ENCODE data around the gene MAP7.
A peak's percentile ranks its signal among the peaks of the same experiment; 100 is the strongest.
"Not testable (repeated sequence)": the region's sequence is repeated elsewhere in the genome, so short reads cannot be mapped to it uniquely, and the experiment has no call there.

MAP7 gene

GRCh38 chr6:136412410-136412809, 137.8 kb downstream of the MAP7 start:
- DNase-seq = no peak

- no peak for DNase-seq
These were observed 138.5 kb downstream of the MAP7 start for GRCh38 chr6:136411453-136412354.

DNA sequence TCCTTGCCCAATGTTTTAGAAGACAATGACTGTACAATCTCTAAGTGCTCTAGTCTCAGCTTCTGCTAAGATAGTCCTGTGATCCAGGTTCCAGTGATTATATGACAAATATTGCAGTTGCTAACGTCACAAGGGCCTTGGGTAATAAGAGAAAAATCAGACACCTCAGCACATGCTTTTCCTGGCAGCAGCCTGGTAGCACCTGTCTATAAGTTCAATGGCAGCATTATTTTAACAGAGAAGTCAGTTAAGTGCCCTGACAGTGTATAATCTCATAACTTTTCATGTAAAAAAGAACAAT, 139.2 kb downstream of the MAP7 start:
- no peak for DNase-seq

GRCh38 chr6:136410201-136411024, 139.8 kb downstream of the MAP7 start:
- DNase-seq = peak; percentile 9

DNA sequence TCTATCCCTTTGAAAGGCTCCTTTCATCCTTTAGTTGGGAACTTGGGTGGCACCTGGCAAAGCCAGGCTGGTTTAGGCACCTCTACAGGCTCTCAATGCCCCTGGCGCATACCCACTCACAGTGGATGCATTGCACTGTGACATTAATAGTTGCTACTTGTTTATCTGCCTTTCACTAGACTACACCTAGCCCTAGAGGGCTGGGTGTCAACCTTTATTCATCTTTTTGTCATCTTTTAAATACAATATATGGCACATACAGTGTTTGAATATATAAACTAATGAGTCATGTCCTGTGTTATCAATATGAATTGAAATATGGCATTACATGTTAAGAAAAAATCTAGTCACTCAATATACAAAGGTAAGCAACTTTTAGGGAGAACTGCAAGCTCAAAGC, 140.6 kb downstream of the MAP7 start:
- DNase-seq = no peak

GRCh38 chr6:136408204-136408603, 142.0 kb downstream of the MAP7 start:
- peak; percentile 45 for DNase-seq

GRCh38 chr6:136405420-136406029, 144.7 kb downstream of the MAP7 start:
- no peak for DNase-seq

DNA sequence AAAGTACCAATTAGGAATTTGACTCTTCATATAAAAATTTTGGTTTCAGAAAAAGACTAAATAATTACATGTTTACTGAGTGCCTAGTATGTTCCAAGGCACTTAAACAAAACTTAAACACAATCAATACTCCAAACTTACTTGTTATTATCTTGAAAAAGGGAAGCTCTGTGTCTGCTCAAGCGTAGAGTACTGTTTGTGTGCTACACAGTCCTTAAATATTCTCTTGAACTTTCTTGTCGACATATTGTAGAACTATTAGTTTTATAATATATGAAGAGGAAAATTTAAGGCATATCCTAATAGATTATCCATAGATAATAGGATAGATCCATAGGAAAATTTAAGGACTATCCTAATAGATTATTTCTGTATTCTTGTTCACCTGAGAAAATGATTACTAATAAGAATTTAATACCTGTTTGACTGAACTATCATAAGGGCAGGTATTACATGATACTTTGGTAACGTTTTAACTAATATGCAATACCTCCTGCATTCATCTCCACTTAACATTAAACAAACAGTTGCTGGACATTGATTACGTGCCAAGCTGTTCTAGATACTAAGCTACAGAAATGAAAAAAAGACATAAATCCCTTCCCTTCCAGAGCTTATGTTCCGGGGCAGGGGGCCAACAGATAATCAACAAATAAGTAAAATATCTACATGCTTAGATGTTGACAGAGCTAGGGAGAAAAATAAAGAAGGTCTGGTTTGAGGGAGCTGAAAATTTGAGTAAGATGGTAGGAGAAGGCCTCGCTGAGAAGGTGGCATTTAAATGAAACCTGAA, 145.4 kb downstream of the MAP7 start:
- DNase-seq = no peak

- DNase-seq = no peak
These were observed 146.2 kb downstream of the MAP7 start for GRCh38 chr6:136404007-136404406.

GRCh38 chr6:136403110-136403980, 146.9 kb downstream of the MAP7 start:
- peak; percentile 93 for DNase-seq

DNA sequence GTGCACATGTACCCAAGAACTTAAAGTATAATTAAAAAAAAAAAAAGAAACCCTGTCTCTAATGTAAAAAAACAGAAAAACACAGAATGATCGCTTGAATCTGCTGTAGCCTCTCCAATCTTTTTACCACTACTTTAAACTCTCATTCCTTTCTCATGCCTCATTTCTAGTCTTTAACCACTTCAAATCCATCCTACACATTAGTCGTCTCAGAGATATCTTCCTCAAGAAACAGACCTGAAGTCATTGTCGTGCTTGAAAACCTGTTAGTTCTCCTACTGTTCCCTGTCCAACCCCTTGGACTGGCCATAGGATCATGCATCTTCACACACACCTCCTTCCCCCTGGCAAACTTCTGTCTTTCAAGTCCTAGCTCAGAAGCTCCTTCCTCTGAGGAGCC, 148.5 kb downstream of the MAP7 start:
- DNase-seq = peak; percentile 80

GRCh38 chr6:136401236-136401635, 149.0 kb downstream of the MAP7 start:
- DNase-seq = not testable (repeated sequence)

DNA sequence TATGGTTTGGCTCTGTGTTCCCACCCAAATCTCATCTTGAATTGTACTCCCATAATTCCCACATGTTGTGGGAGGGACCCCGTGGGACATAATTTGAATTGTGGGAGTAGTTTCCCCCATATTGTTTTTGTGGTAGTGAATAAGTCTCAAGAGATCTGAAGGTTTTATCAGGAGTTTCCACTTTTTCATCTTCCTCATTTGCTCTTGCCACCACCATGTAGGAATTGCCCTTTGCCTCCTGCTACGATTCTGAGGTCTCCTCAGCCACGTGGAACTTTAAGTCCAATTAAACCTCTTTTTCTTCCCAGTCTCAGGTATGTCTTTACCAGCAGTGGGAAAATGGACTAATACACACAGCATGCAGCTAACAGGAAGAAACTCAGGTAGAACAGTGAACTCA, 151.8 kb downstream of the MAP7 start:
- no peak for DNase-seq

DNA sequence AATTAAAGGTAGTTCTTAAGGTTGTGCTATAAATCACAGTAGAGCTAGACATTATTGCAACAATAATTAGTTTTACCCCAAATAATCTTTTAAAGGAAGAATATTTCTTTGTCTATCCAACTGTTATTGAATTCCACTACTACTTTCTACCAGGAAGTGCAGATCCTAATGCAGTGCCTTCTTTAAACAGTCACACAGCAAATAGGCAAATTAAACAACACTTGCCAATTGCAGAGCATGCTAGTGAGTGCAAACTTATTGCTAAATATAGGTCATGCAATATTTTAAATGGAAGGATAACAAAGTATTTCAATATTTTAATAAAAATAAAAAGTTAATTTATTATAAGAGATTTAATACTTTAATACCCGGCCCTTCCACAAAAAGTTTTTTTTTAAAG, 153.3 kb downstream of the MAP7 start:
- DNase-seq = no peak

DNA sequence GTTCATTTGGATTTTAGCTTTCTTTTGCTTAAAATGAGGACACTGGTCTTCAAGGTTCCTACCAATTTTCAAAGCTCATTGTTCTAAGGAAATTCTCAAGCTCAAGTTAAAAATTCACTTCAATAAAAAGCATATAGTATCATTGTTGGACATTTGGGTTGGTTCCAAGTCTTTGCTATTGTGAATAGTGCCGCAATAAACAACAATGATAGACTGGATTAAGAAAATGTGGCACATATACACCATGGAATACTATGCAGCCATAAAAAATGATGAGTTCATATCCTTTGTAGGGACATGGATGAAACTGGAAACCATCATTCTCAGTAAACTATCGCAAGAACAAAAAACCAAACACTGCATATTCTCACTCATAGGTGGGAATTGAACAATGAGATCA, 159.3 kb downstream of the MAP7 start:
- not testable (repeated sequence) for DNase-seq

DNA sequence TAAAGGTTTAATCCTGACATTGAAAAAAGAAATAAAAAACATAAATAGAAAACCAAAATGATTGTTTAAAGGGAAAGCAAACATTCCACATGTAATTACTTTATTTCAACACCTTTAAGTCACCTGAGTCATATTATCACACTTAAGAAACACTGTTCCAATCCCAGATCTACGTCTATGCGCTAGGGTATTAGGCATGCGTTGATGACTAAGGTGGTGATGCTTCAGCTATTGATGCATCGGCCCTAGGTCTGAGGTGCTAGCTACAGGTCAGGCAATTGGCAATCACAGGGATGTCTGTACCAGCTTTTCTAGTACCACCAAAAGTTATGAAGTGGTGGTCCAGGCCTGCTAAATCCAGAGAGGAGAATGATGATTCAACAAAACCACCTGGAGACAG, 162.9 kb downstream of the MAP7 start:
- DNase-seq = no peak

GRCh38 chr6:136383268-136383937, 166.8 kb downstream of the MAP7 start:
- DNase-seq = no peak

GRCh38 chr6:136382676-136383252, 167.5 kb downstream of the MAP7 start:
- DNase-seq = no peak

- DNase-seq = no peak
These were observed 171.3 kb downstream of the MAP7 start for GRCh38 chr6:136378888-136379287.

GRCh38 chr6:136375836-136376235, 174.4 kb downstream of the MAP7 start:
- not testable (repeated sequence) for DNase-seq

GRCh38 chr6:136371959-136372358, 178.3 kb downstream of the MAP7 start:
- peak; percentile 22 for DNase-seq

Data from fibroblast of upper back skin (primary cell).